ENCODE data around the gene ADD3.
A peak's percentile ranks its signal among the peaks of the same experiment; 100 is the strongest.

ADD3 gene

GRCh38 chr10:110158051-110159005 lies 150.5 kb downstream of the ADD3 start:
- no peak for DNase-seq

- DNase-seq, result no peak
Observed at GRCh38 chr10:110160081-110160480, 152.3 kb downstream of the ADD3 start.

- DNase-seq, result no peak
Observed at GRCh38 chr10:110160522-110160921, 152.7 kb downstream of the ADD3 start.

DNA sequence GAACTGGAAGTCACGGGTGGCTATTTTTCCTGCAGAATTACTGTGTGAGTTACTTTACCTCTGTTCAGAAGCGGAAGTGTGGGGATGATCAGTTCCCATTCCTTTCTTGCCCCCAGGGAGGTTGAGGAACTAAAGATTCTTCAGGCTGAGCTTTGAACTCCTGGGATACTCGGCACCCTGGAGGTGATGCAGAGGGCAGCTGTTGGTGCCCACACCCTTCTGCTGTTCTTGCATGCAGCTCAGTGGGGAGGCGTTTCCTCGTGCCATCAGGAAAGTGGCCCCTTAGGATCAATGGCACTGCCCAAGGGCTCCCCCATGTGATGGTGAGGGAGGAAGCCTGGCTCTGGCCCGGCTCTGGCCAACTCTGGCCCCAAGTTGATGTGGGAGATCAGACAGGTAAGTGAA lies 155.0 kb downstream of the ADD3 start:
- DNase-seq, result no peak

DNA sequence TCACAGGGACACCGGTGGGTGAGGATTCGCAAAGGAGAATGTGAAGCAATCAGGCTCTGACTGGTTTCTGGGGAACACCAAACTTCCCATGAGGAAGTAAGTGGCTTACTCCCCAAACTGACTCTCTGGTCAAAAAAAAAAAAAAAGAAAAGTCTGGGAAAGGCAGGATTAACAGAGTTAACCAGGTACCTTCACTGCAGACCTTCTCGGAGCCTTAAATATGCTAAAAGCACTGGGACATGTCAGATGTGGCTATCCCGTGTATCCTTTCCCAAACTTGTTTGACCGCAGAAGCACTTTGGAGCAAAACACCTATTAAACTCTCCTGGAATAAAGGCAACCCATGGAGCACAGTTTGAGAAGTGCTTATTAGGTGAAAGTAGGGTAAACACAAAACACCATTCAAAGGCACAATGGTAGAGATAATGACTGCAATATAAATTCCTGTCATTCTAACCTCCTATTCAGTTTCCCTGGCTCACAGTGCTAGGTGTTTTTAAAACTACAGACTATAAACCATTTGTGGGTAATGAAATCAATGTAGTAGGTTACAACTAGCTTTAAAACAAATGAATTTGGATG lies 155.5 kb downstream of the ADD3 start:
- DNase-seq, result peak; percentile 58

GRCh38 chr10:110163841-110164240 lies 156.1 kb downstream of the ADD3 start:
- no peak for DNase-seq

GRCh38 chr10:110165239-110165638 lies 157.5 kb downstream of the ADD3 start:
- DNase-seq, result no peak

GRCh38 chr10:110167149-110167548 lies 159.4 kb downstream of the ADD3 start:
- no peak for DNase-seq

GRCh38 chr10:110168601-110169481 lies 161.1 kb downstream of the ADD3 start:
- no peak for DNase-seq

GRCh38 chr10:110169586-110169985 lies 161.8 kb downstream of the ADD3 start:
- DNase-seq, result no peak

GRCh38 chr10:110170142-110170971 lies 162.6 kb downstream of the ADD3 start:
- no peak for DNase-seq

- DNase-seq, result no peak
Observed at GRCh38 chr10:110171032-110171431, 163.2 kb downstream of the ADD3 start.

GRCh38 chr10:110172155-110172554 lies 164.4 kb downstream of the ADD3 start:
- no peak for DNase-seq

DNA sequence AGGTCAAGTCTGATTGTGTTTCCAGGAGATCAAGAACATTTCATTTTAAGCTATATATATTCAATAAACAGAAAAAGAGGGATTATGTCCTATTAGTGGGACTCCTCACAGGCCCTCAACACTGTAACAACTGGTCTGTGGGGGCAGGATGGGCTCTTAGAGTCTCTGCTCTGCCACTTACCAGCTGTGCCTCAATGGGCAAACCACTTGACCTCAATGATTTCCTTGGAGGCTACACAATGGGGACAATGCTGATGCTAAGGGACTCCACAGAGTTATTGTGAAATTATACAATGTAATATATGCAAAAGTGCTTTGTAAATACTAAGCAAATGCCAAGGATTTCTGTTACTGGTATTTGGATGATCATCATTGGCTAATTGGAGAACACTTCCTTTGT lies 166.4 kb downstream of the ADD3 start:
- peak; percentile 60 for DNase-seq

- no peak for DNase-seq
Observed at GRCh38 chr10:110174816-110175215, 167.0 kb downstream of the ADD3 start.

- DNase-seq, result no peak
Observed at GRCh38 chr10:110175406-110175805, 167.6 kb downstream of the ADD3 start.

GRCh38 chr10:110176141-110177030 lies 168.6 kb downstream of the ADD3 start:
- DNase-seq, result no peak

DNA sequence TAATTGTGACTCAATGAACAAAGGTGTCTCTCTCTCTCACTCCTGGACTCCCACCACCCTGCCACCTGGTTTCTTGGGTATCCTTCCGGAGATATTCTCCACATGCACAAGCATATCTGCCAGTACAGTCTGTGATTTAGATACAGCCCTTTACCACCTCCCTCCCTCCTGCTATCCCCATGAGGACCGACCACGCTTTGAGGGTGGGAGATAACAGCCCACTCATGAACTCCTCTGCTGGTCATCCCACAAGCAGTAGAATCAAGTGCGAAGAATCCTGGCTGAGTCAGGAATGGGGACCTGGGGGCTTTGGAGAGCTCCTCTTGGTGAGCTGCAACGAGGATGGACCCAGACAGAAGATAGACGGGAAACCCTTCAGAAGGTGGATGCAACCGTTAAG lies 171.4 kb downstream of the ADD3 start:
- no peak for DNase-seq

GRCh38 chr10:110181451-110181850 lies 173.7 kb downstream of the ADD3 start:
- DNase-seq, result no peak

DNA sequence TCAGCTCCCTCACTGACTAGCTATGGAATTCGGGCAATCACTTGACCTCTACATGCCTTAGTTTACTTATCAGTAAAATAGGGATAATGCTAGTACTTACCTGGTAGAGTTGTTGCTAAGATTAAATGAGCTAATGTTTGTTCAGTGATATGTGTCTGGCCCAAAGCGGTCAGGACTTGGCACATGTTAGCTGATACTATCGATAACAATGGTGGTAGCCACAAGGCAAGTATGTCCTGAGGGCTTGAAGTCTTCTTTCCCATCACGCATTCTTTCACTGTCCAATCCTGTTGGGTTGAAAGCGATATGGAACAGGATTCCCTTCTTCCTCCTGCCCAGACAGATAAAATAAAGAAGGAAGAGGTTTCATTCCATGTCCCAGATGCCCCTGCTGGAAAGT lies 174.1 kb downstream of the ADD3 start:
- DNase-seq, result no peak

- DNase-seq, result no peak
Observed at GRCh38 chr10:110184398-110184797, 176.6 kb downstream of the ADD3 start.

All from NCI-H345 (cell line).